SU-DHL-6 (cell line): ENCODE data around the gene PCDHGC5.

Experiments used
- EZH2phosphoT487 ChIP-seq: fragments of 200-600 bp; sonication (generic), shearing (Covaris generic); conservative IDR thresholded peaks from 2 replicates; pipeline ENCODE4 v1.6.1; 2018; ENCODE audit warnings: mild to moderate bottlenecking, antibody characterized with exemption, low read length, moderate library complexity, mixed read lengths
- TF ChIP-seq, protein P1 (sequence below): fragments of 200-600 bp; sonication (generic); IDR thresholded peaks from one replicate; pipeline ENCODE4 v1.5.1; 2017; ENCODE audit warnings: antibody characterized with exemption, mild to moderate bottlenecking, low read length, moderate library complexity; ENCODE audit not compliant: insufficient read depth, poor library complexity, severe bottlenecking

DNA sequence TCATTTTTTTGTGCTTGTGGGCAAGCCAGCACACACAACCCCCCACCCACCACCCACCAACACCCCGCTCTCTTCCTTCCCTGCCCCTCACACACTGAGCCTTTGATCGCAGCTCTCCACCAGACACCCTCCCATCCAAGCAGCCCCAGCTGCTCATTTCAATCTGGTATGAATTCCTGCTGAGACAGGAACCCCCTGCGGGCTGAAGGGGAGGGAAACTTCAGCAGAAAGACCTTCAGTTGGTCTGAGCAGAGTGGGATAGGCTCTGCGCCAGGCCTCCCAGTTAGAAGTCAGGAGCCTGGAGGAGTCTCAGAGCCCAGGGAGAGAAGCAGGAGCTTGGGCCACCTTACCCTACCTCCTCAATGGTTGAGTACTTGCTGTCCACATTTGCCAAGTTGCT, 7.2 kb downstream of the PCDHGC5 start:
- TF ChIP-seq, protein P1, sequence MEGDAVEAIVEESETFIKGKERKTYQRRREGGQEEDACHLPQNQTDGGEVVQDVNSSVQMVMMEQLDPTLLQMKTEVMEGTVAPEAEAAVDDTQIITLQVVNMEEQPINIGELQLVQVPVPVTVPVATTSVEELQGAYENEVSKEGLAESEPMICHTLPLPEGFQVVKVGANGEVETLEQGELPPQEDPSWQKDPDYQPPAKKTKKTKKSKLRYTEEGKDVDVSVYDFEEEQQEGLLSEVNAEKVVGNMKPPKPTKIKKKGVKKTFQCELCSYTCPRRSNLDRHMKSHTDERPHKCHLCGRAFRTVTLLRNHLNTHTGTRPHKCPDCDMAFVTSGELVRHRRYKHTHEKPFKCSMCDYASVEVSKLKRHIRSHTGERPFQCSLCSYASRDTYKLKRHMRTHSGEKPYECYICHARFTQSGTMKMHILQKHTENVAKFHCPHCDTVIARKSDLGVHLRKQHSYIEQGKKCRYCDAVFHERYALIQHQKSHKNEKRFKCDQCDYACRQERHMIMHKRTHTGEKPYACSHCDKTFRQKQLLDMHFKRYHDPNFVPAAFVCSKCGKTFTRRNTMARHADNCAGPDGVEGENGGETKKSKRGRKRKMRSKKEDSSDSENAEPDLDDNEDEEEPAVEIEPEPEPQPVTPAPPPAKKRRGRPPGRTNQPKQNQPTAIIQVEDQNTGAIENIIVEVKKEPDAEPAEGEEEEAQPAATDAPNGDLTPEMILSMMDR: no peak
- TF ChIP-seq EZH2phosphoT487: no peak
